K562 (cell line): Measurements from ENCODE around the gene ACKR2. TPM values are rescaled to one million over a fixed set of nuclear protein-coding genes. Genes with fewer than 3 reads are reported as not detected.
A peak's percentile ranks its signal among the peaks of the same experiment; 100 is the strongest.

Experiments
- ATAC-seq: fragments of 200-7000 bp; cut with Tn5 transposase; 3 replicates; pipeline ENCODE4 v1.9.1; 2020; ENCODE audit warnings: moderate library complexity
- BruUV-seq: library from RNA; stranded (reverse); fragments of 400-500 nt; replicated peaks from 2 replicates; lab custom pipeline; 2021; lab: Mats Ljungman, UMichigan
- CTCF ChIA-PET: fragments of 300-600 bp; formaldehyde crosslinking; extraction: SDS; loops from one replicate; lab custom pipeline; 2021; ENCODE audit warnings: low intra/inter-chr PET ratio; lab: Yijun Ruan, JAX
- POLR2A ChIA-PET: fragments of 300-600, 350-650 bp; sonication (Branson Sonifier 250); formaldehyde crosslinking; extraction: SDS; loops from one replicate; lab custom pipeline; 2021; ENCODE audit warnings: antibody characterized with exemption, inconsistent platforms; lab: Yijun Ruan, JAX
- DNase-seq, 4 experiments: peaks; one replicate each; pipeline versions ENCODE4 v3.0.0 to v3.0.0-alpha.2; 2011 to 2018; ENCODE audit warnings: low spot score in 3 of 4, mixed read lengths in 3 of 4; ENCODE audit errors: extremely low read depth in 1 of 4
- FAIRE-seq: peaks from 2 replicates; lab custom pipeline; 2011; peaks lifted over from hg19 to GRCh38; lab: Jason Lieb, UNC
- H2AFZ ChIP-seq: 2 replicates; pipeline ENCODE4 v1.6.0; 2011; ENCODE audit warnings: low read depth, low read length, control low read depth, inconsistent platforms
- H3K27ac ChIP-seq: fragments of 200-600 bp; 3 replicates; pipeline ENCODE4 v1.8.0; 2011; ENCODE audit warnings: low read depth, mild to moderate bottlenecking, control low read depth, inconsistent platforms, low read length, moderate library complexity, mixed read lengths; ENCODE audit errors: extremely low read depth
- H3K27me3 ChIP-seq, 2 experiments: fragments of 300-600 bp in 1 of 2; 2 replicates in 1 of 2; 3 replicates in 1 of 2; pipeline versions ENCODE4 v1.6.0 to v1.8.0; 2011; ENCODE audit warnings: inconsistent platforms in 2 of 2, low read length in 2 of 2, mild to moderate bottlenecking in 1 of 2, mixed read lengths in 1 of 2, moderate library complexity in 1 of 2; ENCODE audit not compliant: control insufficient read depth in 2 of 2, insufficient read depth in 2 of 2
- H3K36me3 ChIP-seq: fragments of 300-600 bp; 3 replicates; pipeline ENCODE4 v1.8.0; 2011; ENCODE audit warnings: mild to moderate bottlenecking, low read length, inconsistent platforms; ENCODE audit not compliant: control insufficient read depth, insufficient read depth
- H3K4me1 ChIP-seq, 2 experiments: fragments of 200-600 bp in 1 of 2; replicated peaks in 1 of 2; 2 replicates in 1 of 2; 3 replicates in 1 of 2; pipeline versions ENCODE4 v1.5.1 to v1.8.0; 2011; ENCODE audit warnings: inconsistent platforms in 2 of 2, low read length in 2 of 2, mild to moderate bottlenecking in 1 of 2, mixed read lengths in 1 of 2, moderate library complexity in 1 of 2; ENCODE audit not compliant: control insufficient read depth in 2 of 2, insufficient read depth in 2 of 2
- H3K4me2 ChIP-seq: 2 replicates; pipeline ENCODE4 v1.6.1; 2011; ENCODE audit warnings: low read length, control low read depth, inconsistent platforms, mixed read lengths; ENCODE audit not compliant: insufficient read depth
- H3K4me3 ChIP-seq: fragments of 200-600 bp; sonication (generic), shearing (Covaris generic); 2 replicates; pipeline ENCODE4 v1.5.1; 2016; ENCODE audit warnings: control low read depth, inconsistent platforms
- H3K79me2 ChIP-seq: fragments of 200-600 bp; 3 replicates; pipeline ENCODE4 v1.8.0; 2011; ENCODE audit warnings: low read length, inconsistent platforms; ENCODE audit not compliant: control insufficient read depth, insufficient read depth
- H3K9ac ChIP-seq, 2 experiments: 2 replicates each; pipeline versions ENCODE4 v1.6.0 to v1.6.1; 2011; ENCODE audit warnings: low read depth in 2 of 2, low read length in 2 of 2, control low read depth in 1 of 2, inconsistent platforms in 1 of 2, mild to moderate bottlenecking in 1 of 2, mixed read lengths in 1 of 2; ENCODE audit not compliant: insufficient read depth in 1 of 2
- H3K9me1 ChIP-seq: one replicate; pipeline ENCODE4 v1.6.0; 2011; ENCODE audit warnings: inconsistent platforms, mild to moderate bottlenecking, low read length, moderate library complexity; ENCODE audit not compliant: control insufficient read depth, insufficient read depth
- H3K9me3 ChIP-seq: replicated peaks from 2 replicates; pipeline ENCODE4 v1.5.1; 2011; ENCODE audit warnings: low read depth, low read length, inconsistent platforms; ENCODE audit not compliant: control insufficient read depth, insufficient read depth
- H4K20me1 ChIP-seq: replicated peaks from 2 replicates; pipeline ENCODE4 v1.6.1; 2011; ENCODE audit warnings: low read length, inconsistent platforms, mixed read lengths; ENCODE audit not compliant: control insufficient read depth, insufficient read depth
- CBFA2T2 ChIP-seq: fragments of 450-650 bp; conservative IDR thresholded peaks from 2 replicates; pipeline ENCODE4 v1.6.1; 2017; ENCODE audit warnings: mild to moderate bottlenecking
- CHD7 ChIP-seq: fragments of 200-600 bp; sonication (generic); IDR thresholded peaks from one replicate; pipeline ENCODE4 v1.6.1; 2012; ENCODE audit warnings: mild to moderate bottlenecking, low read depth, low read length, inconsistent platforms
- DMBX1 ChIP-seq: fragments of 250-450 bp; sonication (Bioruptor Pico); IDR thresholded peaks from 2 replicates; pipeline ENCODE4 v1.8.0; 2022; ENCODE audit warnings: inconsistent platforms, mild to moderate bottlenecking, moderate library complexity, borderline replicate concordance
- HNRNPH1 ChIP-seq: fragments of 200-400 bp; formaldehyde crosslinking; optimal IDR thresholded peaks from 2 replicates; pipeline ENCODE3; 2017; ENCODE audit warnings: low read depth, mild to moderate bottlenecking, low read length, moderate library complexity
- SMAD3 ChIP-seq: fragments of 450-650 bp; formaldehyde crosslinking; conservative IDR thresholded peaks from 2 replicates; pipeline ENCODE4 v1.4.0; 2020; ENCODE audit warnings: mild to moderate bottlenecking
- SOX6 ChIP-seq: fragments of 450-650 bp; IDR thresholded peaks from 2 replicates; pipeline ENCODE4 v1.6.1; 2014; ENCODE audit warnings: mild to moderate bottlenecking
- YBX1 ChIP-seq: fragments of 450-650 bp; IDR thresholded peaks from 2 replicates; pipeline ENCODE4 v1.7.1; 2016; ENCODE audit warnings: mild to moderate bottlenecking
- ZNF134 ChIP-seq: fragments of 250-450 bp; sonication (Bioruptor Pico); conservative IDR thresholded peaks from 2 replicates; pipeline ENCODE4 v1.4.0; 2020
- WGBS: fragments of 100-300 bp; shearing (Covaris generic); methylation state at CpG from one replicate; pipeline ENCODE4 v1.1.6; 2016; ENCODE audit warnings: low coverage, mixed read lengths; ENCODE audit not compliant: insufficient coverage; ENCODE audit errors: missing lambda C conversion rate; 5-methylcytosine and 5-hydroxymethylcytosine counted together
- in situ Hi-C: fragments of 300-500 bp; cut with MboI; formaldehyde crosslinking; loops from 4 replicates; pipeline ENCODE4 v1.15.0; 2018; ENCODE audit warnings: inconsistent platforms, mixed read lengths
- intact Hi-C: fragments of 100-400 bp; cut with micrococcal nuclease; formaldehyde crosslinking; loops from 2 replicates; pipeline ENCODE4 v1.14.2; 2022
- polyA plus RNA-seq, 8 experiments: library from polyadenylated mRNA; depleted of rRNA in 4 of 8; stranded (reverse) in 5 of 8; unstranded in 3 of 8; fragments of >200 nt; fragmentation: Nextera tagmentation in 2 of 8; fragmentation: Illumina TruSeq in 1 of 8; extraction: Ambion mirVana in 2 of 8; extraction: Trizol in 1 of 8; gene quantifications; 2 replicates each; pipeline versions ENCODE4 v1.2.1 to v1.2.3, GENCODE V29; 2011 to 2014; ENCODE audit warnings: inconsistent platforms in 1 of 8, missing spikeins in 1 of 8
- total RNA-seq, 7 experiments: library from RNA; depleted of rRNA in 6 of 7; stranded (reverse); fragments of >200 nt in 6 of 7; fragmentation: Illumina TruSeq in 2 of 7; extraction: Trizol in 2 of 7; gene quantifications; 2 replicates each; pipeline versions ENCODE4 v1.2.1 to v1.2.3, GENCODE V29; 2011 to 2021; ENCODE audit warnings: low replicate concordance in 1 of 7
- TF ChIP-seq, protein P1 (sequence below): fragments of 450-650 bp; formaldehyde crosslinking; IDR thresholded peaks from 2 replicates; pipeline ENCODE4 v1.4.0; 2020; ENCODE audit warnings: mild to moderate bottlenecking, moderate library complexity

The ACKR2 gene
- total and polyA plus RNA-seq, 9 of the 15 experiments (the other 6 are each of a cell fraction or from before 2014, with no cell fraction given): 0.03 to 0.69 (median 0.25) TPM; not detected in 1

DNA sequence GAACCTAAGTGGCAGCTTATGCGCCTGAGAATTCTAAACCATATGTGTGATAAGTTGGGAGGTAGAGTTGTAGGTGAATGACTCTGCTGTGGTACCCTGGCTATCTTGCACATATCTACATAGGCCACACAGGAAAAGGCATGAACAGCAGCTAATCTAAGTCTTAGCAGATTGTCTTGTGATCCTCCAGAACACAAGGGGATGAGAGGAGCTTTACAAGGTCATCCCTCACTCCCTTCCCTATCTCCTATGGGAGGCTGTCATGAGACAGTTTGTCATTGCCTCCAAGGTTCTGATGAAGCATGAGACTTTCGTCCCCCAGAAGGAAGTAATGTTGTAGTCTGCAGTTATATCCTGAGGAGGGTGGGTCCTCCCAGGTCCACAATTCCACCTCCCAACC is 93.0 kb downstream of the ACKR2 start:
- no peak overlapping the region for H3K27ac ChIP-seq
- POLR2A ChIA-PET: no interaction called here
- intact Hi-C loops (no loop called here), in situ Hi-C loops (no loop called here)
- FAIRE-seq (peak; percentile 44), ATAC-seq (no peak), DNase-seq (peak in 1 of 4 experiments; percentile 29)
- no peak overlapping the region for H2AFZ ChIP-seq
- no peaks in the 10 kb centered on the region for H3K9me3 ChIP-seq
- 0% methylated on average over 2 of the region's 2 CpGs for WGBS
- H3K36me3 ChIP-seq: no peaks in the 10 kb centered on the region
- peaks cover 0 to 8% of the 10 kb centered on the region in 2 experiments; a peak in 2 of 5 replicates for H3K4me1 ChIP-seq
- no peak overlapping the region for H3K4me3 ChIP-seq
- BruUV-seq: no TSS peak
- H4K20me1 ChIP-seq: 0 out of 2 replicates have a peak, but pooled peaks cover under 1% of the 10 kb centered on the region
- no peak overlapping the region for H3K4me2 ChIP-seq
- no peaks in the 10 kb centered on the region for H3K79me2 ChIP-seq
- H3K27me3 ChIP-seq: peaks cover 21 to 22% of the 10 kb centered on the region in 2 experiments
- no peaks in the 10 kb centered on the region for H3K9me1 ChIP-seq
- H3K9ac ChIP-seq: no peak overlapping the region
- CTCF ChIA-PET: no interaction called here
- peak; percentile 42; the same call in 1 of the 2 replicates for TF ChIP-seq DMBX1 (CRISPR knock-in tag)
- TF ChIP-seq SMAD3 (CRISPR knock-in tag): 0 out of 2 replicates have a peak, but pooled peaks have one; percentile 59
- no peak for TF ChIP-seq CHD7
- TF ChIP-seq, protein P1, sequence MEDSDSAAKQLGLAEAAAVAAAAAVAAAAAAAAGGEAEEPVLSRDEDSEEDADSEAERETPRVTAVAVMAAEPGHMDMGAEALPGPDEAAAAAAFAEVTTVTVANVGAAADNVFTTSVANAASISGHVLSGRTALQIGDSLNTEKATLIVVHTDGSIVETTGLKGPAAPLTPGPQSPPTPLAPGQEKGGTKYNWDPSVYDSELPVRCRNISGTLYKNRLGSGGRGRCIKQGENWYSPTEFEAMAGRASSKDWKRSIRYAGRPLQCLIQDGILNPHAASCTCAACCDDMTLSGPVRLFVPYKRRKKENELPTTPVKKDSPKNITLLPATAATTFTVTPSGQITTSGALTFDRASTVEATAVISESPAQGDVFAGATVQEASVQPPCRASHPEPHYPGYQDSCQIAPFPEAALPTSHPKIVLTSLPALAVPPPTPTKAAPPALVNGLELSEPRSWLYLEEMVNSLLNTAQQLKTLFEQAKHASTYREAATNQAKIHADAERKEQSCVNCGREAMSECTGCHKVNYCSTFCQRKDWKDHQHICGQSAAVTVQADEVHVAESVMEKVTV (CRISPR knock-in tag): no peak
- no peak for TF ChIP-seq YBX1
- no peak for TF ChIP-seq HNRNPH1
- TF ChIP-seq ZNF134: peak; percentile 44; the same call in 1 of the 2 replicates
- TF ChIP-seq SOX6: peak; percentile 72
- peak; percentile 66 for TF ChIP-seq CBFA2T2
